ACC112 (cell line): Measurements from ENCODE around the gene ILDR2.

Experiments
- H2AFZ ChIP-seq: fragments of 200-600 bp; sonication (generic); one replicate; pipeline ENCODE4 v1.6.0; 2017; ENCODE audit warnings: antibody characterized with exemption, low read length; ENCODE audit not compliant: unreplicated experiment
- H3K27ac ChIP-seq: fragments of 200-600 bp; sonication (generic); 2 replicates; pipeline ENCODE4 v1.5.1; 2014; ENCODE audit warnings: low read depth, mild to moderate bottlenecking, antibody characterized with exemption, low read length, moderate library complexity
- H3K27me3 ChIP-seq: fragments of 200-600 bp; sonication (generic); 2 replicates; pipeline ENCODE4 v1.6.1; 2014; ENCODE audit warnings: mild to moderate bottlenecking, antibody characterized with exemption, low read length, moderate library complexity, mixed read lengths; ENCODE audit not compliant: insufficient read depth
- H3K36me3 ChIP-seq: fragments of 200-600 bp; sonication (generic); 2 replicates; pipeline ENCODE4 v1.6.1; 2016; ENCODE audit warnings: mild to moderate bottlenecking, antibody characterized with exemption, low read length, moderate library complexity, mixed read lengths; ENCODE audit not compliant: insufficient read depth
- H3K4me1 ChIP-seq: fragments of 200-600 bp; sonication (generic); one replicate; pipeline ENCODE4 v1.6.1; 2016; ENCODE audit warnings: low read length, mixed read lengths; ENCODE audit not compliant: insufficient read depth, unreplicated experiment, control insufficient read depth
- H3K4me3 ChIP-seq: fragments of 200-600 bp; sonication (generic); 2 replicates; pipeline ENCODE4 v1.5.1; 2014; ENCODE audit warnings: mild to moderate bottlenecking, low read depth, low read length
- H3K79me2 ChIP-seq: fragments of 200-600 bp; sonication (generic); one replicate; pipeline ENCODE4 v1.6.0; 2016; ENCODE audit warnings: low read length; ENCODE audit not compliant: control insufficient read depth, unreplicated experiment, insufficient read depth

Gene ILDR2

DNA sequence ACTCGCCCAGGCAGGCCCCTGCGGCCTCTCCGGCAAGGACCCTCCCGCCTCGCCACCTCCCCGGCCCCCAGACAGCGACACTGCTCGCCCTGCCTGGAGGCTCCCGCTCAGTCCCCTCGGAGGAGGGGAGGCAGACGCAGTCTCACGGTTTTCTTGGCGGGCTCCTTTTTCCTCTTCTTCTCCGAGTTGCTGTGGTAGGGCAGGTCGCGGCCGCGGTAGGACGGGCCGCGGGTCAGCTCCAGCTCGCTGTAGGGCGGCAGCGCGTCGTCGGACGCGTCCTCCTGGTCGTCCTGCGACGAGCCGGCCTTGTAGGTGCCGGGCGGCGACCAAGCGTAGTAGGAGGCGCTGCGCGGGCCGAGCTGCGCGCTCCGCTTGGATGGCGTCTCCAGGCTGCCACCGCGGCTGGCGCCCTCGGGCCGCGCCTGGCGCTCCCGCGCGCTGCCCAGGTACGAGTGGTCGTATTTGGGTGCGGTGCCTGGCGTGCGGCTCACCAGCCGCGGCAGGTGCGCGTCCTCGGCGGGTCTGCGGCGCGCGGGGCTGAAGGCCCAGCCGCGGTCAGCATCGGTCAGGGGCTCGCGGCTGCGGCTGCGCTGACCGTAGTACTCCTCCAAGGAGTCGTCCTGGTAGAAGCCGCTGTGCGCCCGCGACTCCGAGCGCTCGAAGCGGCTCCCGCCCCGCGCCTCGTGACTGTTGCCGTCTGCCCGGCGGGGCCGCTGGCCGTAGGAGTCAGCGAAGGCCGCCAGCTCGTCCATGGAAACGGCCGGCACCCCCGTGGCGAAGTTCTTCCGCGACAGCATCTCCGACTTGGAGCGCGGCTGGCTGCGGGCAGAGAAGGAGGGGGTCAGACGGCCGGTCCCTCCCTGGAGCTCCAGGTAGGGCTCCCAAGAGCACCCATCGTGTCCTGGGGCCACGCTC, 54.5 kb downstream of the ILDR2 start:
- Histone ChIP-seq H3K4me3 (no peak overlapping the region), H3K27me3 (peaks cover 70% of the 10 kb centered on the region)

DNA sequence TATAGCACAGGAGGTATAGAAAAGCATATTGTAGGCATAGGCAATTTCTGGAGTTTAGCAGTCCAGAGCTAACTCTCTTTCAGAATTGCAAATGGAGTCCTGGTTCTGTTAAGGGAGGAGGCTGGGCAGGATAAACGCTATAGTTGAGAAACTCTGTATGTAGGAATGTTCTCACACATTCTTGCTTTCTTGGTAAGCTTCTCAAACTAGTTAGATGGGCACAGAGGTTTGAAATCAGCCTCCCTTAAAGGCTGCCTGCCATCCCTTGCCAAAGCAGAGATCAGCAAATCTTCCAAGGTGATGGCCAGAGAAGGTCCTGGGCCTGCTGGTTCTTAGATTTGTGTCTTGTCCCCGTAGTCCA, 56.4 kb downstream of the ILDR2 start:
- Histone ChIP-seq H3K79me2 (no peaks in the 10 kb centered on the region), H3K27ac (no peak overlapping the region), H3K27me3 (peaks cover 77% of the 10 kb centered on the region), H3K4me1 (no peaks in the 10 kb centered on the region), H2AFZ (no peak overlapping the region), H3K4me3 (no peak overlapping the region), H3K36me3 (no peaks in the 10 kb centered on the region)

More for the DNA sequence above, 54.5 kb downstream of the ILDR2 start:
- Histone ChIP-seq H3K79me2 (no peaks in the 10 kb centered on the region), H3K27ac (no peak overlapping the region), H2AFZ (no peak overlapping the region), H3K36me3 (no peaks in the 10 kb centered on the region), H3K4me1 (peaks cover 5% of the 10 kb centered on the region)

DNA sequence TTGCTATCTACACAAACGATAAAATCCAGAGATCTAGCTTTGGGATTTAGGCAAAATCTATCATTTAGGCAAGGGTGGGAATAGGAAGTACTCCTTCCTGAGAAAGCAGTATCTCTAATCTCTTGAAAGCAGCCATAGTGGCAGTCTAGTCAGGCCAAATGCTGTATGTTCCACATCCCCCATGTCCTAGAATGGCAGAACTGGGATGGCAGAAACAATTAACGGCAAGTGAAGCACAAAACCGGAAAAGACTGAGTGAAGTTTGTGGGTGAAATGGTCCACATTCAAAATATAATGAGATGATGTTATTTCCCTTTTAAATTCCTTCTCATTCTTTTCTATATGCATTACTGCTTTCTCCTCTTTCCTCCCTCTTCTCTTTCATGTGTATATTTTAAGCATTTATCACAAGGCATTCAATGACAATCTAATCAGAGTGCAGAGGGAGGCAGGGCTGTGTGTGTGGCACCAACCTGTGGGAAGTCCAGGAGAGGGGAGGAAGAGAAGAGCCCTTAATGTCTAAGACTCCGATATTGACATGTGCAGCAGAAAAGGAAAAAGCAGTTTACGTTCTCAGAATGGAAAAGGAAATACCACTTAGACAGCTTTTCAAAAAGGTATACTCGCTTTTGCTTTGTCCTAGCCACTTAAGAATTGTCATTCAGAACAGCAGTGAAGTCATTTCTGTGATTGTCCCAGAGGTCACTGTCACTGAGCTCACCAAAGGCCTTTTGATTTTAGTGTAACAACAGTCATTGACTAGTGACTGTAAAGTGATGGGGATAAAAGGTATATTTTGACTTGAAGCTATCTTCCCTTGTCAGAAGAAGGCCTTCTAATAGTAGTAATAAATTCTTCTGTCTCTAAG, 57.0 kb downstream of the ILDR2 start:
- H3K4me3 ChIP-seq: no peak overlapping the region
- H3K27ac ChIP-seq: no peak overlapping the region
- no peaks in the 10 kb centered on the region for H3K36me3 ChIP-seq
- H3K27me3 ChIP-seq: peaks cover 75% of the 10 kb centered on the region
- H3K4me1 ChIP-seq: no peaks in the 10 kb centered on the region
- H2AFZ ChIP-seq: no peak overlapping the region
- H3K79me2 ChIP-seq: no peaks in the 10 kb centered on the region

DNA sequence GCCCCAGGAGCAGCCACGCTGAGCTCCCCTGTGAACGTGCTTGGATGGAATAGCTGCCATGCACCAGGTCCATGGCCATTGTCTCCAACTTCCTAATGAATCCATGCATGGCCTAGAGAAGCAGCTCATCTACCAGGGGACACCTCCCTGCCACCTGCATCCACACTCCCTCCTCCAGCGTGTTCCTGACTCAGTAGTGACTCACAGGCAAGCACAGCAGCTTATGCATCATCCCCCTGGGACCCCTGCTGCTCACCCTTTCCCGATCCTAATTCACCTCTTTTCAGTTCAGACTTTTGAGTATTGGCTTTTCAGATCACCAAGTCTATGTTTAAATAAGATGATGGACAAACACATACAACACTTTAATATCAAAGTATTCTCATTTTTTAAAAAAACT, 59.4 kb downstream of the ILDR2 start:
- Histone ChIP-seq H3K36me3 (no peaks in the 10 kb centered on the region), H3K27me3 (peaks cover 65% of the 10 kb centered on the region), H2AFZ (no peak overlapping the region), H3K4me3 (no peak overlapping the region), H3K79me2 (no peaks in the 10 kb centered on the region), H3K27ac (no peak overlapping the region), H3K4me1 (no peaks in the 10 kb centered on the region)

DNA sequence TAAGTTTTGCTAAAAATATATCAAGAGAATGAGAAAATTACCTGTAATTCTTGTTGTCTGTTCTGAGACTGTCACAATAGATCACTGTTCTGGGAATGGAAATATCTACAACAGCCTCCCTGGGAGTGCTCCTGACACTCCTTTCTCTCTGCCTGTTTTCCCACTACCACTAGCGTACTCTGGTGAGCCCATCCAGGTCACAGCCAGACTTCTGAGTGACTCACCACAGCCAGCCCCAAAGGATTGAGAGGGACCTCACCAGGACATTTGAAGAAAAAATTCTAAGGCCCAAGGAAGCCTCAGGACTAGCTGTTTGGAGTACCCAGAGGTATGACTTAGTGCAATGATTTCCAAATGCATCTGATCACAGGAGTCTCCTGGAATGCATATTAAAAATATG, 60.3 kb downstream of the ILDR2 start:
- peaks cover 56% of the 10 kb centered on the region for H3K27me3 ChIP-seq
- no peak overlapping the region for H3K27ac ChIP-seq
- H3K36me3 ChIP-seq: no peaks in the 10 kb centered on the region
- H3K4me3 ChIP-seq: no peak overlapping the region
- H3K4me1 ChIP-seq: no peaks in the 10 kb centered on the region
- no peak overlapping the region for H2AFZ ChIP-seq
- H3K79me2 ChIP-seq: no peaks in the 10 kb centered on the region

DNA sequence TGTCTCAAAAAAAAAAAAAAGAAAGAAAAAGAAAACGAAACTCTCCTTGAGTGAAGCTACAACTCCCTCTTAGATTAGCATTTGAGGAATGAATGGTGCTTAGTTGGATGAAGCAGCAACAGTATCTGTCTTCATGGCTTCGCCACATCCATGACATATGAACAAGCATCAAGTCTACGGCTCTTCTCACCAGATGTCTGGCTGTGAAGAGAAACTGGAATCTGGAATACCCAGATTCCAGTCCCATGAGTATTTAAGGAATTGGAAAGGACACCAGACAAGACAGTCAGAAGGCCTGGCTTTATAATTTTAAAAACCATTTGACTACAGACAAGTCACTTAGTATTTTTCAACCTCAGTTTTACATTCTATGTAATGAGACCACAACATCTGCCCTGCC, 61.2 kb downstream of the ILDR2 start:
- Histone ChIP-seq H3K4me3 (no peak overlapping the region), H2AFZ (no peak overlapping the region), H3K4me1 (no peaks in the 10 kb centered on the region), H3K79me2 (no peaks in the 10 kb centered on the region), H3K27ac (no peak overlapping the region), H3K27me3 (peaks cover 50% of the 10 kb centered on the region), H3K36me3 (no peaks in the 10 kb centered on the region)

DNA sequence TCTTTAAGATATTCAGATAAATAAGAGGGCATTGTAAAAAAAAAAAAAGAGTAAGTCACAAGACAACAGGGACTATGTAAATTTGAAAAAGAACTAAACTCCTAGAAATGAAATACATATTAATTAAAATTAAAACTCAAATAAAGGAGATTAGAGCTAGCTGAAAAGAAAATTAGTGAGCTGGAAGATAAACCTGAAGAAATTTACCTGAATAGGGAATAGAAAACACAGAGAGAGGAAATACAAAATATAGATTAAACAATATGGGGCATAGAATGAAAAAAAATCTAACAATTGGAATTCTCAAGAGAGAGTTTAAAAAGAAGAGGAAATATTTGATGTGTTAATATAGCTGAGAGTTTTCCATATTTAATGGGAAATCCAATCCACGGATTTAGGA, 63.7 kb downstream of the ILDR2 start:
- Histone ChIP-seq H3K36me3 (no peaks in the 10 kb centered on the region), H3K27me3 (peaks cover 39% of the 10 kb centered on the region), H3K4me3 (no peak overlapping the region), H2AFZ (no peak overlapping the region), H3K79me2 (no peaks in the 10 kb centered on the region), H3K4me1 (no peaks in the 10 kb centered on the region), H3K27ac (no peak overlapping the region)

DNA sequence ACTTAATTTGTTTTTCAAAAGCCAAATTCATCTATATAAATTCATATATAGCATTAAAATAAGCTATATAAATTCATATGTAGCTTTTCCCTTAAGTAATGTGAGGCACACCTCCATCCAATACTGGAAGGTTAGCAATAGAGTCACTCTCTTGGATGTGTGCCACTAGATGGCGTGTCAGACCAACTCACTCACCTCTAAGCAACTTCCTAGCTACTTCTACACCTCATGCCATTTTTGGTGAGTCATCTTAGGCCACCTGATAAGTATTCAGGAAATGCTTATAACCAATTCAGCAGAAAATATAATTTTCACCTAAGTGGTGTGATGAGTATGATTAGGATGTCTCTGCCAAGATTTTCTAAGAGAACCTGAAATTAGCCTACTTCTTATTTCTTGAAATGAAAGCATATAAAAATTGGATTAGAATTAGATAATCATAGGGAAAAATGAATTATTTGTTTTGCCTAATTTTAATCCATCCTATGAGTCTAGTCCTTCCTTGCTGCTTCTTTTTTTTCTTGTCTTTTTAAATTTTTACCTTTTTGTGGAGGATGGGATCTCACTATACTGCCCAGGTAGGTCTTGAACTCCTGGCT, 64.8 kb downstream of the ILDR2 start:
- Histone ChIP-seq H3K4me1 (no peaks in the 10 kb centered on the region), H2AFZ (no peak overlapping the region), H3K36me3 (no peaks in the 10 kb centered on the region), H3K79me2 (no peaks in the 10 kb centered on the region), H3K27ac (no peak overlapping the region), H3K27me3 (peaks cover 48% of the 10 kb centered on the region), H3K4me3 (no peak overlapping the region)

DNA sequence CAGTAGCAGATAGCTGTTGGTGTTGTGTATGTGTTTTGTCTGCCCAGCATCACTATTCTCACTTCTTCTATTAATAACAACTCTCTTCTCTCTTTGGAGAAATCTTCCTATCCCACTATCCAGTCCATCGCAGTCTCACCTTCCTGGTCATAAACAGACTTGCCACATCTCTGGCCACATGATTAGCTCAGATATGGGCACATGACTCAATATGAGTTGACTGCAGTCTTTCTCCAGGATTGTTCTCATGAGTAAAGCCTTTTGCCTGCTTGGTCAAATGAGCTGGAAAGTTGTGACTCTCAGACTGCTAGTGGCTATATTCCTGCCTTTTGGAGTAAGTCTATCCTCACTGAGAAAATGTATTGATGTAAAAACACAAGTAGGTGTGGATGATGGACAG, 66.4 kb downstream of the ILDR2 start:
- Histone ChIP-seq H3K4me3 (no peak overlapping the region), H3K4me1 (no peaks in the 10 kb centered on the region), H3K79me2 (no peaks in the 10 kb centered on the region), H3K36me3 (no peaks in the 10 kb centered on the region), H2AFZ (no peak overlapping the region), H3K27ac (no peak overlapping the region), H3K27me3 (peaks cover 56% of the 10 kb centered on the region)

DNA sequence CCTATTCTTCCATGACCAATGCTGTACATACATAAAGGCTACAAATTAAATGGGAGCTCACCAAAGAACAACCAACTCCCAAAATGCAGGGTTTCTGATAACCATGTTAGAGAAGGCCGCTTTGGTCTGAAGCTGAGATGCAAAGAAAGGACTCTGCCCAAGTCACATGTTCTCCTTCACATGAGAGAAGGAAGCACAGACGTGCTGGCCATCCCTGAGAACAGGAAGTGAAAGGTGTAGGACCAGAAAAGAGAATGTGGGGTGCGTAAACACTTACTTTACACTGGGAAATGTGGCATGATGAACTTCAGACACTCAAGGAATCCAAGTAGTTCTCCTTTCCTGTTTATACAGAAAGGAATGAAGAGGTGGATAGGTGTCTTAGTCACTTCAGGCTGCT, 67.6 kb downstream of the ILDR2 start:
- H2AFZ ChIP-seq: no peak overlapping the region

More for the DNA sequence above, 67.6 kb downstream of the ILDR2 start:
- Histone ChIP-seq H3K27me3 (peaks cover 63% of the 10 kb centered on the region), H3K36me3 (no peaks in the 10 kb centered on the region), H3K4me3 (no peak overlapping the region), H3K27ac (no peak overlapping the region), H3K4me1 (no peaks in the 10 kb centered on the region), H3K79me2 (no peaks in the 10 kb centered on the region)
